Activated CD4-positive, alpha-beta T cell treated with anti-CD3 and anti-CD28 coated beads, Interleukin-2, amount 10 ng/mL, durations not matched to agents 7 days and 5 days (primary cell): Measurements from ENCODE around the gene POMT1. TPM values are rescaled to one million over a fixed set of nuclear protein-coding genes. Genes with fewer than 3 reads are reported as not detected.
"Not testable (repeated sequence)": the region's sequence is repeated elsewhere in the genome, so short reads cannot be mapped to it uniquely, and the experiment has no call there.

ENCODE experiments used
- CTCF ChIA-PET: fragments of 350-600 bp; sonication (Branson Sonifier 250); formaldehyde crosslinking; loops from one replicate; lab custom pipeline; 2021; ENCODE audit warnings: antibody characterized with exemption; lab: Charles Lee
- POLR2A ChIA-PET: fragments of 350-600 bp; sonication (Branson Sonifier 250); formaldehyde crosslinking; loops from one replicate; lab custom pipeline; 2021; ENCODE audit warnings: antibody characterized with exemption; lab: Charles Lee
- DNase-seq: peaks from one replicate; pipeline ENCODE4 v3.0.0-alpha.2; 2020
- H3K27ac Mint-ChIP-seq: one replicate; pipeline ENCODE4 v1.8.0; 2021; ENCODE audit warnings: mild to moderate bottlenecking, moderate library complexity, mixed read lengths
- H3K27me3 Mint-ChIP-seq: one replicate; pipeline ENCODE4 v1.8.0; 2021; ENCODE audit warnings: mixed read lengths
- H3K36me3 Mint-ChIP-seq: one replicate; pipeline ENCODE4 v1.8.0; 2021; ENCODE audit warnings: low read depth, mixed read lengths
- H3K4me1 Mint-ChIP-seq: one replicate; pipeline ENCODE4 v1.8.0; 2021; ENCODE audit warnings: mixed read lengths
- H3K4me3 Mint-ChIP-seq: one replicate; pipeline ENCODE4 v1.8.0; 2021; ENCODE audit warnings: mild to moderate bottlenecking, moderate library complexity, mixed read lengths
- H3K9me3 Mint-ChIP-seq: one replicate; pipeline ENCODE4 v1.8.0; 2021; ENCODE audit warnings: mixed read lengths
- total RNA-seq, 2 experiments: library from RNA; stranded (reverse); gene quantifications; one replicate each; pipeline ENCODE4 v1.2.3, GENCODE V29; 2021

The POMT1 gene, protein sequence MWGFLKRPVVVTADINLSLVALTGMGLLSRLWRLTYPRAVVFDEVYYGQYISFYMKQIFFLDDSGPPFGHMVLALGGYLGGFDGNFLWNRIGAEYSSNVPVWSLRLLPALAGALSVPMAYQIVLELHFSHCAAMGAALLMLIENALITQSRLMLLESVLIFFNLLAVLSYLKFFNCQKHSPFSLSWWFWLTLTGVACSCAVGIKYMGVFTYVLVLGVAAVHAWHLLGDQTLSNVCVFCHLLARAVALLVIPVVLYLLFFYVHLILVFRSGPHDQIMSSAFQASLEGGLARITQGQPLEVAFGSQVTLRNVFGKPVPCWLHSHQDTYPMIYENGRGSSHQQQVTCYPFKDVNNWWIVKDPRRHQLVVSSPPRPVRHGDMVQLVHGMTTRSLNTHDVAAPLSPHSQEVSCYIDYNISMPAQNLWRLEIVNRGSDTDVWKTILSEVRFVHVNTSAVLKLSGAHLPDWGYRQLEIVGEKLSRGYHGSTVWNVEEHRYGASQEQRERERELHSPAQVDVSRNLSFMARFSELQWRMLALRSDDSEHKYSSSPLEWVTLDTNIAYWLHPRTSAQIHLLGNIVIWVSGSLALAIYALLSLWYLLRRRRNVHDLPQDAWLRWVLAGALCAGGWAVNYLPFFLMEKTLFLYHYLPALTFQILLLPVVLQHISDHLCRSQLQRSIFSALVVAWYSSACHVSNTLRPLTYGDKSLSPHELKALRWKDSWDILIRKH
- 10 to 100 TPM; 47.7 to 54.1 TPM for total RNA-seq

- peak; percentile 90 for DNase-seq
- ChIA-PET CTCF (interaction anchor here (0.8 to 1.6 kb wide), 8 partner anchors 11 to 242 kb away, joined by 3 to 6 read pairs (median 4); partner anchors contain the start of gene RAPGEF1), POLR2A (no interaction called here)
- peaks cover 40% of the 10 kb centered on the region for H3K36me3 Mint-ChIP-seq
- H3K4me1 Mint-ChIP-seq, result peaks cover 66% of the 10 kb centered on the region
- H3K27me3 Mint-ChIP-seq, result no peaks in the 10 kb centered on the region
- peak within 1 kb of the TSS; percentile 93 for H3K27ac Mint-ChIP-seq
- H3K4me3 Mint-ChIP-seq, result peak within 1 kb of the TSS; percentile 98
- H3K9me3 Mint-ChIP-seq, result no peaks in the 10 kb centered on the region
These were observed at the start of gene POMT1 for GRCh38 chr9:131502781-131503625. TSS of gene POMT1 (plus strand) at chr9:131502918. CDS start at chr9:131504219, 1,301 bp downstream.

GRCh38 chr9:131454028-131454427, 48.7 kb upstream of the POMT1 start:
- H3K27ac Mint-ChIP-seq, result no peak overlapping the region
- no peaks in the 10 kb centered on the region for H3K27me3 Mint-ChIP-seq
- POLR2A ChIA-PET, result no interaction called here
- DNase-seq, result no peak
- no peak overlapping the region for H3K4me3 Mint-ChIP-seq
- peaks cover 26% of the 10 kb centered on the region for H3K4me1 Mint-ChIP-seq
- CTCF ChIA-PET, result no interaction called here
- H3K9me3 Mint-ChIP-seq, result no peaks in the 10 kb centered on the region
- H3K36me3 Mint-ChIP-seq, result peaks cover 76% of the 10 kb centered on the region

DNA sequence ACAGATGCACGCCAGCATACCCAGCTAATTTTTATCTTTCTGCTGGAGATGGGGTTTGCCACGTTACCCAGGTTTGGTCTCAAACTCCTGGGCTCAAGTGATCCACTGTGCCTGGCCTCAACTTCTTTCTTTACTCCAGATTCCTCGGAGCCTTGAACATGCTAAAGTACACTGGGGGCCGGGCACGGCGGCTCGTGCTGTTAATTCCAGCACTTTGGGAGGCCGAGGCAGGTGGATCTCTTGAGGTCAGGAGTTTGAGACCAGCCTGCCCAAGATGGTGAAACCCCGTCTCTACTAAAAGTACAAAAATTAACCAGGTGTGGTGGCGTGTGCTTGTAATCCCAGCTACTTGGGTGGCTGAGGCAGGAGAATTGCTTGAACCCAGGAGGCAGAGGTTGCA, 47.1 kb upstream of the POMT1 start:
- CTCF ChIA-PET, result interaction anchor here (0.7 kb wide), 1 partner anchor 26 kb away, joined by 3 read pairs; no protein-coding TSS in a partner anchor

DNA sequence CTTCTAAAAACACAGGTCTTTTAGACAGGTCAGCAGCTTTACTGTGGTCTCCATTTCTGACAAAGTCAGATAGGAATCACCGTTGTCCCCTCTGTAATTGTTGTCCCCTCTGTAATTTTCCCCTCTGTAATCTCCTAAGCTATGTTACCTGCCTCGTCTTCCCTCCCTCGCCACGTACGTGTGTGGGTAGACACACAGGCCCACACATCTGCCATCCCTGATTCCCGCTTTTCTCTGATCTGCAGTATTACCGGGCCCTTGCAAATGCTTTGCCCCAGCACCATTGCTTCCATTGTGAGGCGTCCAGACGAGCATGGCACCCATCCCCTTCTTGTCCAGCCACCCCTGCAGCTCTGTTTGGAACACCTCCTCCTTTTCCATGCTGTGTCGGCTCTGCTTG, 45.0 kb upstream of the POMT1 start:
- ChIA-PET POLR2A (no interaction called here), CTCF (interaction anchor here (0.6 to 1.8 kb wide), 2 partner anchors 25 to 334 kb away, joined by 3 to 6 read pairs; no protein-coding TSS in a partner anchor)
- Mint-ChIP-seq H3K4me3 (no peak overlapping the region), H3K27me3 (no peaks in the 10 kb centered on the region), H3K9me3 (no peaks in the 10 kb centered on the region), H3K36me3 (peaks cover 68% of the 10 kb centered on the region), H3K4me1 (peaks cover 19% of the 10 kb centered on the region), H3K27ac (no peak overlapping the region)
- no peak for DNase-seq

More for the DNA sequence above, 47.1 kb upstream of the POMT1 start:
- POLR2A ChIA-PET, DNase-seq, H3K27ac Mint-ChIP-seq, H3K4me3 Mint-ChIP-seq, H3K27me3 Mint-ChIP-seq, H3K9me3 Mint-ChIP-seq: not testable (repeated sequence)
- Mint-ChIP-seq H3K36me3 (peaks cover 74% of the 10 kb centered on the region), H3K4me1 (peaks cover 25% of the 10 kb centered on the region)

DNA sequence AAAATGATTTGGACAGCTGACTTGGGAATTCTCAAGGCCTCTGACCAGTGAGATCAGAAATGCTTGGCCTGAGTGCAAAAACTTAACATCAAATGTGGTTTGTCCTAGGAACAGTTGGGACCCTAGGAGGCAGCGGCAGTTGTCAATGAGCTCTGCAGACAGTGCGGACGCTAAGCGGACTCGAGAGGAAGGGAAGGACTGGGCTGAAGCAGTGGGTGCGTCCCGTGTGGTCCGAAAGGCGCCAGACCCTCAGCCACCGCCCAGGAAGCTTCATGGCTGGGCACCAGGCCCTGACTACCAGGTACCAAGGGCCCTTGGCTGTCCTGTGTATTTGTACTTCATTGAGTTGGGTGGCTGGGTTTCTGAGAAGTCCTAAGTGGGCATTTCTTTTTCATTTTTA, 43.7 kb upstream of the POMT1 start:
- Mint-ChIP-seq H3K36me3 (peaks cover 66% of the 10 kb centered on the region), H3K4me3 (no peak overlapping the region), H3K27ac (peak overlapping the region; percentile 25), H3K4me1 (peaks cover 16% of the 10 kb centered on the region), H3K9me3 (no peaks in the 10 kb centered on the region), H3K27me3 (no peaks in the 10 kb centered on the region)
- ChIA-PET CTCF (no interaction called here), POLR2A (no interaction called here)
- no peak for DNase-seq

GRCh38 chr9:131461166-131461565, 41.6 kb upstream of the POMT1 start:
- no peak overlapping the region for H3K4me3 Mint-ChIP-seq
- H3K27ac Mint-ChIP-seq, result no peak overlapping the region
- POLR2A ChIA-PET, result no interaction called here
- DNase-seq, result no peak
- CTCF ChIA-PET, result no interaction called here
- H3K36me3 Mint-ChIP-seq, result peaks cover 72% of the 10 kb centered on the region
- no peaks in the 10 kb centered on the region for H3K27me3 Mint-ChIP-seq
- H3K4me1 Mint-ChIP-seq, result peaks cover 15% of the 10 kb centered on the region
- H3K9me3 Mint-ChIP-seq, result no peaks in the 10 kb centered on the region

DNA sequence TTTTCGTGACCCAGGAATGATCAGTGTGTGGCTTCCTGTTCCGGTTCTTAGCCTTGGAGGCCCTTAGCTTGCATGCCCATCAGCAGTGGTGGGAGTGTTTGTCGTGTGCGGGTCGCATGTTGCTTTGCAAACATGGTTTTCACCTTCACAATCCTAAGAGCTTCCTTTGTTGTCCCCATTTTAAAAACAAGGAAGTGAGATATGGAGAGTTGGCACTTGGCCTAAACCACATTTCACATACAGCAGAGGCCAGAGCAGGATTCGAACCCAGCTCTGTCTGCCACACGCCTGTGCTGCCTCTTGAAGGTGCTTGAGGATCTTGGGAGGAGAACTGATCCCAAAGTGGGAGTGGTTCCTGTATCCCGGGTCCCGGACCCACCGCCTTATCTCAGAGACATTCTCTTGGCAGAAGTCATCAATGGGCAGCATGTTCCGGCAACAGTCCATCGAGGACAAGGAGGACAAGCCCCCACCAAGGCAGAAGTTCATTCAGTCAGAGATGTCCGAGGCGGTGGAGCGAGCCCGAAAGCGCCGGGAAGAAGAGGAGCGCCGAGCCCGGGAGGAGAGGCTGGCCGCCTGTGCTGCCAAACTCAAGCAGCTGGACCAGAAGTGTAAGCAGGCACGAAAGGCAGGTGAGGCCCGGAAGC, 38.2 kb upstream of the POMT1 start:
- POLR2A ChIA-PET, result no interaction called here
- H3K36me3 Mint-ChIP-seq, result peaks cover 70% of the 10 kb centered on the region
- peaks cover 11% of the 10 kb centered on the region for H3K4me1 Mint-ChIP-seq
- H3K27me3 Mint-ChIP-seq, result no peaks in the 10 kb centered on the region
- no peak for DNase-seq
- no peaks in the 10 kb centered on the region for H3K9me3 Mint-ChIP-seq
- no peak overlapping the region for H3K4me3 Mint-ChIP-seq
- CTCF ChIA-PET, result interaction anchor here (0.7 kb wide), 1 partner anchor 286 kb away, joined by 3 read pairs; no protein-coding TSS in a partner anchor
- H3K27ac Mint-ChIP-seq, result no peak overlapping the region

- CTCF ChIA-PET, result interaction anchor here (1.2 kb wide), 1 partner anchor 35 kb away, joined by 3 read pairs; no protein-coding TSS in a partner anchor
- peaks cover 10% of the 10 kb centered on the region for H3K4me1 Mint-ChIP-seq
- peaks cover 71% of the 10 kb centered on the region for H3K36me3 Mint-ChIP-seq
- no peak overlapping the region for H3K4me3 Mint-ChIP-seq
- POLR2A ChIA-PET, result no interaction called here
- DNase-seq, result no peak
- H3K27ac Mint-ChIP-seq, result no peak overlapping the region
- no peaks in the 10 kb centered on the region for H3K27me3 Mint-ChIP-seq
- no peaks in the 10 kb centered on the region for H3K9me3 Mint-ChIP-seq
These were observed 37.3 kb upstream of the POMT1 start for GRCh38 chr9:131465401-131465800.

- H3K9me3 Mint-ChIP-seq, result no peaks in the 10 kb centered on the region
- no peak overlapping the region for H3K4me3 Mint-ChIP-seq
- peaks cover 71% of the 10 kb centered on the region for H3K36me3 Mint-ChIP-seq
- peaks cover 4% of the 10 kb centered on the region for H3K4me1 Mint-ChIP-seq
- H3K27me3 Mint-ChIP-seq, result no peaks in the 10 kb centered on the region
- CTCF ChIA-PET, result interaction anchor here (1.1 kb wide), 1 partner anchor 117 kb away, joined by 4 read pairs; no protein-coding TSS in a partner anchor
- DNase-seq, result no peak
- POLR2A ChIA-PET, result no interaction called here
- H3K27ac Mint-ChIP-seq, result peak overlapping the region; percentile 25
These were observed 35.3 kb upstream of the POMT1 start for GRCh38 chr9:131467214-131467935.

- H3K9me3 Mint-ChIP-seq, result no peaks in the 10 kb centered on the region
- H3K4me1 Mint-ChIP-seq, result peaks cover 3% of the 10 kb centered on the region
- H3K27ac Mint-ChIP-seq, result no peak overlapping the region
- H3K4me3 Mint-ChIP-seq, result no peak overlapping the region
- H3K36me3 Mint-ChIP-seq, result peaks cover 73% of the 10 kb centered on the region
- ChIA-PET CTCF (interaction anchor here (1.1 kb wide), 1 partner anchor 118 kb away, joined by 4 read pairs; no protein-coding TSS in a partner anchor), POLR2A (no interaction called here)
- DNase-seq, result no peak
- H3K27me3 Mint-ChIP-seq, result no peaks in the 10 kb centered on the region
These were observed 34.7 kb upstream of the POMT1 start for GRCh38 chr9:131468031-131468430.

DNA sequence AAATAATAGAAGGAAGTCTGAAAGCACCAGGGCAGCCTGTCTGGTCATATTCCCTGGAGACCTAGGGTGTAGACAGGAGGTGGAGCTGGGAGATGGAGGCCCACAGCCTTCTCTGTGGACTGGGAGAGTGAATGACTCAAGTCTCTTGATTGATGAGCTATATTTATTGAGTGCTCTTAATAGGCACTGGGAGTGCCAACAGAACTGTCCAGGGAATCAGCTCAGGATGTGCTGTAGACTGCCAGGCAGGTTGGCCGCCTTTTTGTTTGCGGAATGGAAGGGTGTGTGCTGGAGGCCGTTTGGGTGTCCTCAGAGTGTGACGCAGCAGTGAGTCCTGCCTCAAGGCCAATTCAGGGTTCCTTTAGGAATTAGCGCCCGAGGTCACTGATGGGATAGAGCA, 33.4 kb upstream of the POMT1 start:
- Mint-ChIP-seq H3K9me3 (no peaks in the 10 kb centered on the region), H3K27me3 (no peaks in the 10 kb centered on the region), H3K4me3 (no peak overlapping the region), H3K27ac (no peak overlapping the region), H3K4me1 (peaks cover 1% of the 10 kb centered on the region), H3K36me3 (peaks cover 79% of the 10 kb centered on the region)
- no peak for DNase-seq
- ChIA-PET POLR2A (no interaction called here), CTCF (interaction anchor here (1.1 kb wide), 1 partner anchor 9 kb away, joined by 3 read pairs; no protein-coding TSS in a partner anchor)
